ENCODE results near the gene LYPLA2. TPM values are rescaled to one million over a fixed set of nuclear protein-coding genes. Genes with fewer than 3 reads are reported as not detected.

LYPLA2 gene
- total RNA-seq (ENCODE audit: unreplicated experiment), result 138 TPM
- long read RNA-seq, transcript LYPLA2-205 (10 exons, 1,810 nt), result major isoform, 152 of 181 reads
- long read RNA-seq, partial matches to known transcripts, result 8 of 181 reads
- long read RNA-seq, other reads (novel, unspliced or antisense), result 20 of 181 reads

GRCh38 chr1:23790696-23791515, at the start of gene LYPLA2:
LYPLA2 (plus strand) TSS chr1:23791145; CDS start chr1:23792683, 1,538 bp downstream.
- peak within 1 kb of the TSS; percentile 95 for H3K27ac Mint-ChIP-seq (ENCODE audit: unreplicated experiment)
- TF ChIP-seq, protein P1, sequence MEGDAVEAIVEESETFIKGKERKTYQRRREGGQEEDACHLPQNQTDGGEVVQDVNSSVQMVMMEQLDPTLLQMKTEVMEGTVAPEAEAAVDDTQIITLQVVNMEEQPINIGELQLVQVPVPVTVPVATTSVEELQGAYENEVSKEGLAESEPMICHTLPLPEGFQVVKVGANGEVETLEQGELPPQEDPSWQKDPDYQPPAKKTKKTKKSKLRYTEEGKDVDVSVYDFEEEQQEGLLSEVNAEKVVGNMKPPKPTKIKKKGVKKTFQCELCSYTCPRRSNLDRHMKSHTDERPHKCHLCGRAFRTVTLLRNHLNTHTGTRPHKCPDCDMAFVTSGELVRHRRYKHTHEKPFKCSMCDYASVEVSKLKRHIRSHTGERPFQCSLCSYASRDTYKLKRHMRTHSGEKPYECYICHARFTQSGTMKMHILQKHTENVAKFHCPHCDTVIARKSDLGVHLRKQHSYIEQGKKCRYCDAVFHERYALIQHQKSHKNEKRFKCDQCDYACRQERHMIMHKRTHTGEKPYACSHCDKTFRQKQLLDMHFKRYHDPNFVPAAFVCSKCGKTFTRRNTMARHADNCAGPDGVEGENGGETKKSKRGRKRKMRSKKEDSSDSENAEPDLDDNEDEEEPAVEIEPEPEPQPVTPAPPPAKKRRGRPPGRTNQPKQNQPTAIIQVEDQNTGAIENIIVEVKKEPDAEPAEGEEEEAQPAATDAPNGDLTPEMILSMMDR (IDR thresholded peaks at IDR 0.05; ENCODE audit: unreplicated experiment), result no peak
- peaks cover 7% of the 10 kb centered on the region for H3K27me3 Mint-ChIP-seq (ENCODE audit: unreplicated experiment)
- peaks cover 14% of the 10 kb centered on the region for H3K4me1 Mint-ChIP-seq (ENCODE audit: unreplicated experiment)
- H3K36me3 Mint-ChIP-seq (ENCODE audit: low read depth, unreplicated experiment), result peaks cover 18% of the 10 kb centered on the region
- H3K4me3 Mint-ChIP-seq (ENCODE audit: unreplicated experiment), result peak within 1 kb of the TSS; percentile 99
- DNase-seq (ENCODE audit: low spot score), result peak; percentile 84
- H3K9me3 Mint-ChIP-seq (ENCODE audit: unreplicated experiment), result no peaks in the 10 kb centered on the region

GRCh38 chr1:23741609-23742008, 49.3 kb upstream of the LYPLA2 start:
- no peak for DNase-seq (ENCODE audit: low spot score)
- H3K27ac Mint-ChIP-seq (ENCODE audit: unreplicated experiment), result no peak overlapping the region
- peaks cover 17% of the 10 kb centered on the region for H3K4me1 Mint-ChIP-seq (ENCODE audit: unreplicated experiment)
- H3K36me3 Mint-ChIP-seq (ENCODE audit: low read depth, unreplicated experiment), result peaks cover 4% of the 10 kb centered on the region
- peaks cover 13% of the 10 kb centered on the region for H3K27me3 Mint-ChIP-seq (ENCODE audit: unreplicated experiment)
- TF ChIP-seq, protein P1 (IDR thresholded peaks at IDR 0.05; ENCODE audit: unreplicated experiment), result no peak
- peak overlapping the region; percentile 94 for H3K4me3 Mint-ChIP-seq (ENCODE audit: unreplicated experiment)
- no peaks in the 10 kb centered on the region for H3K9me3 Mint-ChIP-seq (ENCODE audit: unreplicated experiment)

DNA sequence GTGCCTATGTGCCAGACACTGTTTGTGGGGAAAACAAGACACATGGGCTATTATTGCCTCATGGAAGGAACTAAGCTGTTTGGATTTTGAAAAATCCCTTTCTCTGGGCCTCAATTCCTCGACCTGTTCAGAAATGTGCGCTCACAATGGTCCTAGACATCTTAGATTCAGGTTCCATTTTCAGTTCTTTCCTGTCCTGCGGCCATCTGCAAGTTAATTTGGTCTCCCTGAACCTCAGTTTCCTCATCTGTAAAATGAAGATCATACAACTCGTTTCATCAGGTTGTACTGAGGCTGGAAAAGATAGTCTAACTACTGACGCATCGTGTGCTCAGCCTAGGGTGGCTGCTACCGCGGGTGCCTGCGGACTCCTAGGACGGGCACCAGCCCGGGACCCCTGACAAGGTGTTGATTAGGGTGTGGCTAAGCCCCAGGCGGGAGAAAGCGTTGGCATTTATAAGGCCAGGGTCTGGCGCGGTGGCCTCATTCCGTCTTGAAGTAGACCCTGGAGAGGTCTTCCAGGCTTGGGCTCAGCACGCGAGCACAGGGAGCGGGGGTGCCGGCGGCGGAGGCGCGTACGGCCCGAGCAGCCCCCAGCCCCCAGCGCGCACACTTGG, 48.2 kb upstream of the LYPLA2 start:
- no peak for DNase-seq (ENCODE audit: low spot score)
- Mint-ChIP-seq H3K4me3 (ENCODE audit: unreplicated experiment) (peak overlapping the region; percentile 94), H3K9me3 (ENCODE audit: unreplicated experiment) (no peaks in the 10 kb centered on the region), H3K36me3 (ENCODE audit: low read depth, unreplicated experiment) (peaks cover 9% of the 10 kb centered on the region), H3K27me3 (ENCODE audit: unreplicated experiment) (peaks cover 13% of the 10 kb centered on the region), H3K4me1 (ENCODE audit: unreplicated experiment) (peaks cover 21% of the 10 kb centered on the region), H3K27ac (ENCODE audit: unreplicated experiment) (peak overlapping the region; percentile 68)
- TF ChIP-seq, protein P1 (IDR thresholded peaks at IDR 0.05; ENCODE audit: unreplicated experiment), result no peak

DNA sequence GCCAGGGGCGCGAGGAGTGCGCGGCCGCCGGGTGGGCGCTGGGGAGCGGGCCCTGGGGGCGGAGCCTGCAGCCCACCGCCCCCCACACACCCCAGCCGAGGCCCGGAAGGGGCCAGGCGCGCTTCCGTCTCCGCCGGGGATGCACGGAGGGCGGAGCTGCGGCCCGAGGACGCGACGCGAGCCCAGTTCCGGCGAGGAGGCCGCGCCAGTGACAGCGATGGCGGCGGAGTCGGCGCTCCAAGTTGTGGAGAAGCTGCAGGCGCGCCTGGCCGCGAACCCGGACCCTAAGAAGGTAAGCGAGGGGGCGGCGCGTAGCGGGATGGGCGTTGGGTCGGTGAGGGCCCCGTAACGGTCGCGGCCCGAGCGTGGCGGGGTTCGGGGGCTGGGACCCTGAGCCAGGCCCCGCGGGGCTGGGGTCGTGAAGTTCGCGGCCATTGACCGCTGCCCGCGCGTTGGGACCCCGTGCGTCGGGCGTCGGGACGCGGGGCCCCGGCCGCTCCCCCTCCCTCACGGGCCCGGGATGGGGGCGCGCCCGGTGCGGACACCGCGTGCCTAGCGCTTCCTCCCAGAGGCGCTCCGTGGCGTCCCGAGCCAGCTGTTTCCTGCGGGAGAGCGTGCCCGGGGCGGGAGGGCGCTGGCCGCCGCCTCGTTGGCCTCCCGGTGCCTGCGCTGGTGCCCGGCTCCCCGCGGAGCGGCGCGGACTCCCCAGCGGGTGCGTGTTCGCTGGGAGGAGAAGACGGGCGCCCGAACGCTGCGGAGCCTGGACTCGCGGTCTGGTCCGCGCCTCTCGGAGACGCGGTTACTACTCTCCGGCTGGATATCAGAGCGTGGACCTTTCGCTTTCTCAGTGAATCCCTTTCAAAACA, 47.4 kb upstream of the LYPLA2 start, which contains the start of gene ELOA:
ELOA (plus strand) TSS at position 185 of the 866 bp plus-strand sequence; CDS start at position 218, 33 bp downstream.
- DNase-seq (ENCODE audit: low spot score), result peak; percentile 71
- peaks cover 9% of the 10 kb centered on the region for H3K36me3 Mint-ChIP-seq (ENCODE audit: low read depth, unreplicated experiment)
- H3K27me3 Mint-ChIP-seq (ENCODE audit: unreplicated experiment), result peaks cover 13% of the 10 kb centered on the region
- peak within 1 kb of the TSS; percentile 96 for H3K4me3 Mint-ChIP-seq (ENCODE audit: unreplicated experiment)
- H3K9me3 Mint-ChIP-seq (ENCODE audit: unreplicated experiment), result no peaks in the 10 kb centered on the region
- TF ChIP-seq, protein P1 (IDR thresholded peaks at IDR 0.05; ENCODE audit: unreplicated experiment), result no peak
- H3K27ac Mint-ChIP-seq (ENCODE audit: unreplicated experiment), result peak within 1 kb of the TSS; percentile 80
- peaks cover 24% of the 10 kb centered on the region for H3K4me1 Mint-ChIP-seq (ENCODE audit: unreplicated experiment)
